Neural cell (in vitro differentiated cells): ENCODE data around the gene GPC3.

Experiments used
- TF ChIP-seq, protein P1 (sequence below): IDR thresholded peaks from 2 replicates; pipeline ENCODE4 v1.6.1; 2012; ENCODE audit warnings: borderline replicate concordance
- TF ChIP-seq, protein P2 (sequence below): fragments of 450-650 bp; IDR thresholded peaks from 2 replicates; pipeline ENCODE4 v1.5.1; 2014; ENCODE audit warnings: antibody characterized with exemption, mild to moderate bottlenecking, moderate library complexity; ENCODE audit not compliant: poor library complexity, severe bottlenecking

DNA sequence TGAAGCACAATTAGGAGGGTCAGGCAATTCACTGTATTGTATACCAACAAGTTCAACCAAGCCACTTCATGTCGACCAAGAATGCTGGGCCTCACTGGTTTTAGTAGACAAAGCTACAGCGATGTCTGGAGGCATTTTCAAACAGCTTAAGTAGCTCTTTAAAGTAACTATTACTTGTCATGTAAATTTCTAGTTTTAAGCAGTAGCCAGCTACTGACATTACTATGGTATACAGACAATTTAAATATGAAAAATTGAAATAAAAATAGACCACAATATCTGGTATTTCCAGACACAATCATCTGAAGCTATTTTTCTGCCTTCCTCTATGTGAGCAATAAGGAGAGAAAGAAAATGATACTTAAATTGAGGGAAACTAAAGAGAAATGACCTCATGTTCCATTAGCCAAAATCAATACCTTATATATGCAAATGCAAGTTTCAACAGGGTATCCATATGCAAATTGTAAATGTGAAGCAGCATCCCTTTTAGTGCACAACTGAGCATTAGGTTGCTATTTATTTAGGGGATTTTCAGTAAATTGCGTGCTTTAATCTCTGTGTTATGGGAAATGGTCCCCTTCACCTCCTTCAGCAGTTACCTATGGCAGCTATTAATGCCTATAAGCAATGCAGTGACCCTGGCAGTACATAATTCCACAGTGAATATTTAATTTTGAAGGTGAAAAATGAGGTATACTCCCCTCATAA is 119.5 kb downstream of the GPC3 start:
- TF ChIP-seq, protein P1, sequence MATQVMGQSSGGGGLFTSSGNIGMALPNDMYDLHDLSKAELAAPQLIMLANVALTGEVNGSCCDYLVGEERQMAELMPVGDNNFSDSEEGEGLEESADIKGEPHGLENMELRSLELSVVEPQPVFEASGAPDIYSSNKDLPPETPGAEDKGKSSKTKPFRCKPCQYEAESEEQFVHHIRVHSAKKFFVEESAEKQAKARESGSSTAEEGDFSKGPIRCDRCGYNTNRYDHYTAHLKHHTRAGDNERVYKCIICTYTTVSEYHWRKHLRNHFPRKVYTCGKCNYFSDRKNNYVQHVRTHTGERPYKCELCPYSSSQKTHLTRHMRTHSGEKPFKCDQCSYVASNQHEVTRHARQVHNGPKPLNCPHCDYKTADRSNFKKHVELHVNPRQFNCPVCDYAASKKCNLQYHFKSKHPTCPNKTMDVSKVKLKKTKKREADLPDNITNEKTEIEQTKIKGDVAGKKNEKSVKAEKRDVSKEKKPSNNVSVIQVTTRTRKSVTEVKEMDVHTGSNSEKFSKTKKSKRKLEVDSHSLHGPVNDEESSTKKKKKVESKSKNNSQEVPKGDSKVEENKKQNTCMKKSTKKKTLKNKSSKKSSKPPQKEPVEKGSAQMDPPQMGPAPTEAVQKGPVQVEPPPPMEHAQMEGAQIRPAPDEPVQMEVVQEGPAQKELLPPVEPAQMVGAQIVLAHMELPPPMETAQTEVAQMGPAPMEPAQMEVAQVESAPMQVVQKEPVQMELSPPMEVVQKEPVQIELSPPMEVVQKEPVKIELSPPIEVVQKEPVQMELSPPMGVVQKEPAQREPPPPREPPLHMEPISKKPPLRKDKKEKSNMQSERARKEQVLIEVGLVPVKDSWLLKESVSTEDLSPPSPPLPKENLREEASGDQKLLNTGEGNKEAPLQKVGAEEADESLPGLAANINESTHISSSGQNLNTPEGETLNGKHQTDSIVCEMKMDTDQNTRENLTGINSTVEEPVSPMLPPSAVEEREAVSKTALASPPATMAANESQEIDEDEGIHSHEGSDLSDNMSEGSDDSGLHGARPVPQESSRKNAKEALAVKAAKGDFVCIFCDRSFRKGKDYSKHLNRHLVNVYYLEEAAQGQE = no peak
- TF ChIP-seq, protein P2, sequence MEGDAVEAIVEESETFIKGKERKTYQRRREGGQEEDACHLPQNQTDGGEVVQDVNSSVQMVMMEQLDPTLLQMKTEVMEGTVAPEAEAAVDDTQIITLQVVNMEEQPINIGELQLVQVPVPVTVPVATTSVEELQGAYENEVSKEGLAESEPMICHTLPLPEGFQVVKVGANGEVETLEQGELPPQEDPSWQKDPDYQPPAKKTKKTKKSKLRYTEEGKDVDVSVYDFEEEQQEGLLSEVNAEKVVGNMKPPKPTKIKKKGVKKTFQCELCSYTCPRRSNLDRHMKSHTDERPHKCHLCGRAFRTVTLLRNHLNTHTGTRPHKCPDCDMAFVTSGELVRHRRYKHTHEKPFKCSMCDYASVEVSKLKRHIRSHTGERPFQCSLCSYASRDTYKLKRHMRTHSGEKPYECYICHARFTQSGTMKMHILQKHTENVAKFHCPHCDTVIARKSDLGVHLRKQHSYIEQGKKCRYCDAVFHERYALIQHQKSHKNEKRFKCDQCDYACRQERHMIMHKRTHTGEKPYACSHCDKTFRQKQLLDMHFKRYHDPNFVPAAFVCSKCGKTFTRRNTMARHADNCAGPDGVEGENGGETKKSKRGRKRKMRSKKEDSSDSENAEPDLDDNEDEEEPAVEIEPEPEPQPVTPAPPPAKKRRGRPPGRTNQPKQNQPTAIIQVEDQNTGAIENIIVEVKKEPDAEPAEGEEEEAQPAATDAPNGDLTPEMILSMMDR = no peak
